GM10266 (cell line): Measurements from ENCODE around the gene KRTAP12-1.
"Not testable (repeated sequence)": the region's sequence is repeated elsewhere in the genome, so short reads cannot be mapped to it uniquely, and the experiment has no call there.

Source experiments
- DNase-seq: peaks from one replicate; pipeline ENCODE4 v3.0.0; 2012; ENCODE audit errors: extremely low spot score
- CTCF ChIP-seq: IDR thresholded peaks from 2 replicates; pipeline ENCODE4 v1.5.1; 2012; ENCODE audit warnings: mild to moderate bottlenecking, low read depth; ENCODE audit not compliant: control insufficient read depth, insufficient read depth; ENCODE audit errors: missing control alignments

Gene KRTAP12-1

GRCh38 chr21:44686000-44686781 lies 4.2 kb upstream of the KRTAP12-1 start:
- DNase-seq = no peak
- no peak for TF ChIP-seq CTCF

GRCh38 chr21:44685050-44685449 lies 3.1 kb upstream of the KRTAP12-1 start:
- DNase-seq = not testable (repeated sequence)

GRCh38 chr21:44684483-44684882 lies 2.5 kb upstream of the KRTAP12-1 start:
- TF ChIP-seq CTCF = no peak
- DNase-seq = no peak

GRCh38 chr21:44684077-44684476 lies 2.1 kb upstream of the KRTAP12-1 start:
- DNase-seq = no peak
- TF ChIP-seq CTCF = no peak

GRCh38 chr21:44682580-44683151 lies 703 bp upstream of the KRTAP12-1 start:
- TF ChIP-seq CTCF = no peak
- DNase-seq = no peak

GRCh38 chr21:44681152-44681551 lies 811 bp downstream of the KRTAP12-1 start:
- TF ChIP-seq CTCF = no peak
- no peak for DNase-seq

GRCh38 chr21:44677881-44678280 lies 4.1 kb downstream of the KRTAP12-1 start:
- DNase-seq = no peak
- no peak for TF ChIP-seq CTCF

- no peak for DNase-seq
- no peak for TF ChIP-seq CTCF
Measured at GRCh38 chr21:44671911-44672310, 10.1 kb downstream of the KRTAP12-1 start.
